A673 (cell line): ENCODE measurements around the gene SEMA6A.

Experiments used
- CTCF ChIP-seq: fragments of 300-800, 200-600 bp; sonication (generic); conservative IDR thresholded peaks from 2 replicates; pipeline ENCODE4 v1.5.1; 2017; ENCODE audit warnings: low read depth, mild to moderate bottlenecking, antibody characterized with exemption, low read length, moderate library complexity, mixed read lengths
- EZH2 ChIP-seq: fragments of 200-600 bp; sonication (generic); IDR thresholded peaks from 2 replicates; pipeline ENCODE4 v1.6.1; 2017; ENCODE audit warnings: borderline replicate concordance, low read depth, mild to moderate bottlenecking, mixed read lengths, antibody characterized with exemption, low read length; ENCODE audit not compliant: poor library complexity, severe bottlenecking

- no peak for TF ChIP-seq CTCF
- TF ChIP-seq EZH2, result no peak
Measured at GRCh38 chr5:116410336-116410890, 164.2 kb downstream of the SEMA6A start.
